Activated gamma-delta T cell treated with Interleukin-2 at 50 U/mL for 16 hours (primary cell): ENCODE measurements around the gene GMPPA.

Experiments
- DNase-seq: peaks from one replicate; pipeline ENCODE4 v3.0.0-alpha.2; 2020

The GMPPA gene

GRCh38 chr2:219468410-219469185 is 30.1 kb upstream of the GMPPA start:
- DNase-seq: no peak

GRCh38 chr2:219469186-219469724 is 29.4 kb upstream of the GMPPA start:
- no peak for DNase-seq

GRCh38 chr2:219470429-219470828 is 28.3 kb upstream of the GMPPA start:
- no peak for DNase-seq

GRCh38 chr2:219471476-219472371 is 27.0 kb upstream of the GMPPA start:
- DNase-seq: no peak

- DNase-seq: no peak
Measured at GRCh38 chr2:219472629-219473187, 26.0 kb upstream of the GMPPA start.

- DNase-seq: no peak
Measured at GRCh38 chr2:219473511-219473910, 25.2 kb upstream of the GMPPA start.

GRCh38 chr2:219474285-219475060 is 24.2 kb upstream of the GMPPA start:
- no peak for DNase-seq

GRCh38 chr2:219475278-219475677 is 23.4 kb upstream of the GMPPA start:
- no peak for DNase-seq

- DNase-seq: peak; percentile 46
Measured at GRCh38 chr2:219475697-219476651, 22.7 kb upstream of the GMPPA start.

- DNase-seq: no peak
Measured at GRCh38 chr2:219476652-219477151, 22.0 kb upstream of the GMPPA start.

GRCh38 chr2:219477179-219477578 is 21.5 kb upstream of the GMPPA start:
- no peak for DNase-seq

GRCh38 chr2:219477815-219478214 is 20.9 kb upstream of the GMPPA start:
- no peak for DNase-seq

- DNase-seq: no peak
Measured at GRCh38 chr2:219478916-219479315, 19.8 kb upstream of the GMPPA start.

GRCh38 chr2:219480004-219480403 is 18.7 kb upstream of the GMPPA start:
- no peak for DNase-seq

- no peak for DNase-seq
Measured at GRCh38 chr2:219482674-219483405, 15.9 kb upstream of the GMPPA start.

- no peak for DNase-seq
Measured at GRCh38 chr2:219483451-219484342, 15.0 kb upstream of the GMPPA start.

GRCh38 chr2:219484343-219485200 is 14.1 kb upstream of the GMPPA start:
- no peak for DNase-seq

GRCh38 chr2:219485201-219485580 is 13.5 kb upstream of the GMPPA start:
- DNase-seq: no peak
